Neuronal stem cell (in vitro differentiated cells): ENCODE results near the gene ATF1.
"Not testable (repeated sequence)": the region's sequence is repeated elsewhere in the genome, so short reads cannot be mapped to it uniquely, and the experiment has no call there.

Source experiments
- DNase-seq: peaks from one replicate; pipeline ENCODE4 v3.0.0-alpha.2; 2013; ENCODE audit warnings: low spot score
- H2AFZ ChIP-seq: one replicate; pipeline ENCODE4 v1.6.1; 2013; ENCODE audit warnings: mild to moderate bottlenecking, low read length, inconsistent platforms
- H2AK5ac ChIP-seq: 2 replicates; pipeline ENCODE4 v1.6.1; 2013; ENCODE audit warnings: low read depth, mild to moderate bottlenecking, inconsistent platforms, low read length, moderate library complexity, mixed read lengths
- H2BK120ac ChIP-seq: 2 replicates; pipeline ENCODE4 v1.6.1; 2013; ENCODE audit warnings: low read depth, mild to moderate bottlenecking, inconsistent platforms, low read length, moderate library complexity, mixed read lengths
- H2BK12ac ChIP-seq: one replicate; pipeline ENCODE4 v1.6.1; 2013; ENCODE audit warnings: low read length, inconsistent platforms
- H2BK15ac ChIP-seq: 2 replicates; pipeline ENCODE4 v1.6.1; 2013; ENCODE audit warnings: mild to moderate bottlenecking, low read length, inconsistent platforms, mixed read lengths
- H2BK5ac ChIP-seq: one replicate; pipeline ENCODE4 v1.6.1; 2013; ENCODE audit warnings: inconsistent platforms, mild to moderate bottlenecking, low read length, moderate library complexity
- H3K14ac ChIP-seq: one replicate; pipeline ENCODE4 v1.6.1; 2013; ENCODE audit warnings: low read length, inconsistent platforms
- H3K18ac ChIP-seq: 2 replicates; pipeline ENCODE4 v1.6.1; 2013; ENCODE audit warnings: low read length, inconsistent platforms
- H3K23ac ChIP-seq: 2 replicates; pipeline ENCODE4 v1.6.1; 2013; ENCODE audit warnings: low read depth, mild to moderate bottlenecking, mixed read lengths, low read length, inconsistent platforms; ENCODE audit not compliant: poor library complexity
- H3K27ac ChIP-seq: replicated peaks from 3 replicates; pipeline ENCODE4 v1.5.1; 2013; ENCODE audit warnings: low read length, inconsistent platforms
- H3K27me3 ChIP-seq, 3 experiments: 2 replicates each; pipeline ENCODE4 v1.6.1; 2013; ENCODE audit warnings: low read length in 3 of 3, mild to moderate bottlenecking in 2 of 3, inconsistent platforms in 1 of 3, low read depth in 1 of 3, mixed read lengths in 1 of 3, moderate library complexity in 1 of 3; ENCODE audit not compliant: control insufficient read depth in 3 of 3, insufficient read depth in 3 of 3
- H3K36me3 ChIP-seq, 2 donors: replicated peaks in 1 of 2; 2 replicates each; pipeline ENCODE4 v1.6.1; 2013; ENCODE audit warnings: low read length in 2 of 2; ENCODE audit not compliant: control insufficient read depth in 2 of 2, insufficient read depth in 2 of 2
- H3K4ac ChIP-seq: 2 replicates; pipeline ENCODE4 v1.6.1; 2013; ENCODE audit warnings: inconsistent platforms, mild to moderate bottlenecking, low read length, moderate library complexity
- H3K4me1 ChIP-seq, 2 donors: 1 replicate in 1 of 2; 2 replicates in 1 of 2; pipeline ENCODE4 v1.6.1; 2013; ENCODE audit warnings: low read length in 2 of 2, low read depth in 1 of 2; ENCODE audit not compliant: control insufficient read depth in 2 of 2, insufficient read depth in 1 of 2
- H3K4me2 ChIP-seq: one replicate; pipeline ENCODE4 v1.6.1; 2013; ENCODE audit warnings: mild to moderate bottlenecking, low read length, inconsistent platforms; ENCODE audit not compliant: insufficient read depth, poor library complexity, severe bottlenecking
- H3K4me3 ChIP-seq, 2 donors: 2 replicates each; pipeline ENCODE4 v1.5.1; 2013; ENCODE audit warnings: low read length in 2 of 2, mild to moderate bottlenecking in 2 of 2, inconsistent platforms in 1 of 2, moderate library complexity in 1 of 2
- H3K79me1 ChIP-seq: one replicate; pipeline ENCODE4 v1.6.1; 2013; ENCODE audit warnings: low read depth, mild to moderate bottlenecking, inconsistent platforms, low read length, moderate library complexity
- H3K9ac ChIP-seq: one replicate; pipeline ENCODE4 v1.6.1; 2013; ENCODE audit warnings: mild to moderate bottlenecking, low read depth, low read length, inconsistent platforms; ENCODE audit not compliant: poor library complexity
- H3K9me3 ChIP-seq, 2 donors: replicated peaks in 1 of 2; 2 replicates each; pipeline versions ENCODE3 to v1.6.1; 2013; ENCODE audit warnings: low read length in 2 of 2, mild to moderate bottlenecking in 2 of 2, inconsistent platforms in 1 of 2, low read depth in 1 of 2, mixed read lengths in 1 of 2, moderate library complexity in 1 of 2; ENCODE audit not compliant: control insufficient read depth in 2 of 2, insufficient read depth in 1 of 2
- H4K8ac ChIP-seq: one replicate; pipeline ENCODE4 v1.6.1; 2013; ENCODE audit warnings: low read depth, mild to moderate bottlenecking, inconsistent platforms, low read length, moderate library complexity
- H4K91ac ChIP-seq: one replicate; pipeline ENCODE4 v1.6.1; 2013; ENCODE audit warnings: low read length, low read depth, mild to moderate bottlenecking, inconsistent platforms; ENCODE audit not compliant: poor library complexity
- WGBS, 2 donors: extraction: QIAGEN DNeasy Blood & Tissue Kit; methylation state at CpG; one replicate each; pipeline ENCODE4 v1.1.7; 2013; ENCODE audit warnings: missing lambda C conversion rate in 2 of 2, mixed read lengths in 1 of 2; ENCODE audit not compliant: insufficient read length in 2 of 2, insufficient replicate concordance in 1 of 2; ENCODE audit errors: extremely low coverage in 2 of 2; 5-methylcytosine and 5-hydroxymethylcytosine counted together

Gene ATF1

GRCh38 chr12:50855679-50856078, 91.8 kb downstream of the ATF1 start:
- not testable (repeated sequence) for H3K23ac ChIP-seq, H3K4ac ChIP-seq, H4K8ac ChIP-seq, H3K36me3 ChIP-seq, H3K27ac ChIP-seq, H3K4me3 ChIP-seq, H4K91ac ChIP-seq, H3K14ac ChIP-seq, H2BK5ac ChIP-seq, H3K4me1 ChIP-seq, DNase-seq, H3K9me3 ChIP-seq, H3K4me2 ChIP-seq, H2AK5ac ChIP-seq, H3K9ac ChIP-seq, H3K27me3 ChIP-seq, H3K18ac ChIP-seq, H2BK15ac ChIP-seq, H2BK120ac ChIP-seq, H3K79me1 ChIP-seq, H2AFZ ChIP-seq, H2BK12ac ChIP-seq
- no CpG with 5 or more reads among the region's 2 CpGs for WGBS, 2 donors

- Histone ChIP-seq H3K4me2 (no peak overlapping the region), H2BK5ac (no peak overlapping the region), H3K36me3 (no peaks in the 10 kb centered on the region), H3K14ac (no peak overlapping the region), H2BK12ac (no peak overlapping the region), H3K27me3 (no peaks in the 10 kb centered on the region), H3K18ac (no peak overlapping the region), H2BK15ac (no peak overlapping the region), H3K9me3 (no peaks in the 10 kb centered on the region), H3K9ac (no peak overlapping the region), H3K23ac (no peak overlapping the region), H3K4me1 (no peaks in the 10 kb centered on the region), H4K8ac (no peak overlapping the region), H2AK5ac (no peak overlapping the region), H4K91ac (no peak overlapping the region), H2BK120ac (no peak overlapping the region), H3K4me3 (no peak overlapping the region), H3K4ac (no peak overlapping the region), H2AFZ (no peak overlapping the region), H3K79me1 (no peaks in the 10 kb centered on the region), H3K27ac (no peak overlapping the region)
- DNase-seq = no peak
- no CpG with 5 or more reads among the region's 4 CpGs for WGBS, 2 donors
Observed at GRCh38 chr12:50859621-50860310, 95.9 kb downstream of the ATF1 start.

GRCh38 chr12:50862316-50862715, 98.4 kb downstream of the ATF1 start:
- Histone ChIP-seq H3K27ac (no peak overlapping the region), H3K4me2 (no peak overlapping the region), H3K18ac (no peak overlapping the region), H3K79me1 (no peaks in the 10 kb centered on the region), H4K8ac (no peak overlapping the region), H3K4ac (no peak overlapping the region), H3K9me3 (peaks cover 3 to 7% of the 10 kb centered on the region in 2 donors), H4K91ac (no peak overlapping the region), H3K36me3 (no peaks in the 10 kb centered on the region), H2BK15ac (no peak overlapping the region), H2BK5ac (no peak overlapping the region), H3K14ac (no peak overlapping the region), H2BK12ac (no peak overlapping the region), H2AFZ (no peak overlapping the region), H3K9ac (no peak overlapping the region), H3K4me1 (no peaks in the 10 kb centered on the region), H3K23ac (no peak overlapping the region), H3K27me3 (no peaks in the 10 kb centered on the region), H2BK120ac (no peak overlapping the region), H3K4me3 (no peak overlapping the region), H2AK5ac (no peak overlapping the region)
- DNase-seq = no peak
- WGBS, 2 donors = no CpG with 5 or more reads among the region's 6 CpGs

GRCh38 chr12:50865266-50865665, 101.4 kb downstream of the ATF1 start:
- H3K4ac ChIP-seq = no peak overlapping the region
- H3K4me3 ChIP-seq = no peak overlapping the region
- no peaks in the 10 kb centered on the region for H3K79me1 ChIP-seq
- no peak overlapping the region for H4K8ac ChIP-seq
- H3K18ac ChIP-seq = no peak overlapping the region
- no peak overlapping the region for H3K27ac ChIP-seq
- peaks cover 3 to 7% of the 10 kb centered on the region in 2 donors for H3K9me3 ChIP-seq
- no peaks in the 10 kb centered on the region for H3K36me3 ChIP-seq
- H3K27me3 ChIP-seq = no peaks in the 10 kb centered on the region
- H3K4me2 ChIP-seq = no peak overlapping the region
- H2AFZ ChIP-seq = no peak overlapping the region
- no peak overlapping the region for H3K9ac ChIP-seq
- no peak overlapping the region for H3K23ac ChIP-seq
- WGBS, 2 donors = no CpG with 5 or more reads among the region's 3 CpGs
- H2AK5ac ChIP-seq = no peak overlapping the region
- H2BK15ac ChIP-seq = no peak overlapping the region
- no peaks in the 10 kb centered on the region for H3K4me1 ChIP-seq
- no peak overlapping the region for H2BK12ac ChIP-seq
- no peak overlapping the region for H2BK120ac ChIP-seq
- H2BK5ac ChIP-seq = no peak overlapping the region
- H4K91ac ChIP-seq = no peak overlapping the region
- no peak for DNase-seq
- no peak overlapping the region for H3K14ac ChIP-seq
